ENCODE measurements around the gene FAM184B.

DNA sequence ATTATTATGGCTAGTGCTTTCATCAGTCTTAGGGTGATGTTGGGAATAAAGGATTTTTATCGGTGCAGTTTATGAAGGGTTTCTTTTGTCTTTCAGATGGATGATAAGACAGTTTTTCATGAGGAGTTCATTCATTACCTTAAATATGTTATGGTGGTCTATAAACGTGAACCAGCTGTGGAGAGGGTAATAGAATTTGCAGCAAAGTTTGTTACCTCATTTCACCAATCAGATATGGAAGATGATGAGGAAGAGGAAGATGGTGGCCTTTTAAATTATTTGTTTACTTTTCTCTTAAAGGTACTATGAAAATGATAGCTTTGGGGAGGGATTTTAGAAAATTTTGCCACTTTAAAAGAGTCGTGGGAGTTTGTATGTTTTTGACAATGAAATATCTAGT, 30.7 kb upstream of the FAM184B start:
- TF ChIP-seq, protein P1, sequence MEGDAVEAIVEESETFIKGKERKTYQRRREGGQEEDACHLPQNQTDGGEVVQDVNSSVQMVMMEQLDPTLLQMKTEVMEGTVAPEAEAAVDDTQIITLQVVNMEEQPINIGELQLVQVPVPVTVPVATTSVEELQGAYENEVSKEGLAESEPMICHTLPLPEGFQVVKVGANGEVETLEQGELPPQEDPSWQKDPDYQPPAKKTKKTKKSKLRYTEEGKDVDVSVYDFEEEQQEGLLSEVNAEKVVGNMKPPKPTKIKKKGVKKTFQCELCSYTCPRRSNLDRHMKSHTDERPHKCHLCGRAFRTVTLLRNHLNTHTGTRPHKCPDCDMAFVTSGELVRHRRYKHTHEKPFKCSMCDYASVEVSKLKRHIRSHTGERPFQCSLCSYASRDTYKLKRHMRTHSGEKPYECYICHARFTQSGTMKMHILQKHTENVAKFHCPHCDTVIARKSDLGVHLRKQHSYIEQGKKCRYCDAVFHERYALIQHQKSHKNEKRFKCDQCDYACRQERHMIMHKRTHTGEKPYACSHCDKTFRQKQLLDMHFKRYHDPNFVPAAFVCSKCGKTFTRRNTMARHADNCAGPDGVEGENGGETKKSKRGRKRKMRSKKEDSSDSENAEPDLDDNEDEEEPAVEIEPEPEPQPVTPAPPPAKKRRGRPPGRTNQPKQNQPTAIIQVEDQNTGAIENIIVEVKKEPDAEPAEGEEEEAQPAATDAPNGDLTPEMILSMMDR (IDR thresholded peaks at IDR 0.05 in 2 of 3, conservative IDR thresholded peaks at IDR 0.05 in 1 of 3; ENCODE audit: borderline replicate concordance in 1 of 3, insufficient read depth in 1 of 3, low read depth in 2 of 3, low read length in 2 of 3): no peak
- TF ChIP-seq SP1 (IDR thresholded peaks at IDR 0.05; ENCODE audit: low read depth) (no peak), EZH2 (IDR thresholded peaks at IDR 0.05) (no peak), POLR2AphosphoS5 (IDR thresholded peaks at IDR 0.05; ENCODE audit: low read depth, low read length) (no peak), EGR1 (IDR thresholded peaks at IDR 0.05; ENCODE audit: low read depth) (no peak)

Data from HCT116 (cell line).